ENCODE data around the gene UBE2L3.
"Not testable (repeated sequence)": the region's sequence is repeated elsewhere in the genome, so short reads cannot be mapped to it uniquely, and the experiment has no call there.

UBE2L3 gene

DNA sequence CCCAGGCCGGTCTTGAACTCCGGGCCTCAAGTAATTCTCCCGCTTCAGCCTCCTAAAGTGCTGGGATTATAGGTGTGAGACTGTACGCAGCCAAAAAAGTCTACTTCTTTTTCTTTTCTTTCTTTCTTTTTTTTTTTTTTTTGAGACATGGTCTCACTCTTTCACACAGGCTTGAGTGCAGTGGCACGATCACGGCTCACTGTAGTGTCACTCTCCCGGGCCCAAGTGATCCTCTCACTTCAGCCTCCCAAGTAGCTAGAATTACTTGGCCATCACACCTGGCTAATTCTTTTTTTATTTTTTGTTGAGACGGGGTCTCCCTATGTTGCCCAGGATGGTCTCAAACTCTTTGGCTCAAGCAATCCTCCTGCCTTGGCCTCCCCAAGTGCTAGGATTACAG lies 3.6 kb upstream of the UBE2L3 start:
- Histone ChIP-seq H3K27me3 (ENCODE audit: insufficient read depth, low read length) (no peaks in the 10 kb centered on the region), H3K79me2 (ENCODE audit: insufficient read depth, low read length) (peaks cover 12% of the 10 kb centered on the region), H3K4me3 (ENCODE audit: low read depth, low read length, poor library complexity, severe bottlenecking) (no peak overlapping the region), H3K9ac (ENCODE audit: low read length) (no peak overlapping the region), H3K9me2 (ENCODE audit: low read depth, low read length) (no peaks in the 10 kb centered on the region), H2AFZ (ENCODE audit: low read length) (no peak overlapping the region), H3K4me1 (ENCODE audit: insufficient read depth, low read length, severe bottlenecking) (peaks cover 3% of the 10 kb centered on the region), H3K9me3 (ENCODE audit: low read length) (no peaks in the 10 kb centered on the region), H3K36me3 (ENCODE audit: insufficient read depth, low read length) (no peaks in the 10 kb centered on the region), H3F3A (ENCODE audit: insufficient read depth, low read length) (no peaks in the 10 kb centered on the region), H3K4me2 (ENCODE audit: low read length) (no peak overlapping the region), H3K27ac (ENCODE audit: low read depth, low read length, poor library complexity, severe bottlenecking) (no peak overlapping the region), H4K20me1 (ENCODE audit: insufficient read depth, low read length) (no peaks in the 10 kb centered on the region)
- TF ChIP-seq EZH2 (IDR thresholded peaks at IDR 0.05; ENCODE audit: borderline replicate concordance, low read length) = no peak
- no peak for TF ChIP-seq CTCF (IDR thresholded peaks at IDR 0.05; ENCODE audit: low read length)

DNA sequence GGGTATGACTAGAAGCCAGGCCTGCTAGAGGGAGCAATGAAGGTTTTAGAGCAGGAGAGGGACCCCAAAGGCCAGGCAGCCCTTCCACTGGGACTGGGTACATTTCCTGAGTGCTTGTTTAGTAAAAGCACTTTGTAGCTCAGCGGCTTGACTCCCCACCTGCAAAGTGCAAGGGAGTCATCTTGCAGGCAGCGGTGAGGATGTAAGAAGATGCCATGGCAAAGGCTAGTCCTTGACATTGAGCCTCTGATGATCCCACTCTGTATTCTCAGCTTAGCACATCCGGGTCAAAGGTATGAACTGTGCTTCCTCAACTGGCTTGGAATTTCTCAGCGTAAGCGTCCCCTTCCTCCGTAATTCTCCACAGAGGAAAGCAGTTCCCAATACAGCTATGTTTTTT lies 3.1 kb upstream of the UBE2L3 start:
- H3K27me3 ChIP-seq (ENCODE audit: insufficient read depth, low read length) = no peaks in the 10 kb centered on the region

GRCh38 chr22:21568347-21569075 lies 997 bp downstream of the UBE2L3 start:
- peaks cover 44% of the 10 kb centered on the region for H3K4me1 ChIP-seq (ENCODE audit: insufficient read depth, low read length, severe bottlenecking)
- H4K20me1 ChIP-seq (ENCODE audit: insufficient read depth, low read length) = 0 out of 2 replicates have a peak, but pooled peaks cover 2% of the 10 kb centered on the region
- H3K4me3 ChIP-seq (ENCODE audit: low read depth, low read length, poor library complexity, severe bottlenecking) = peak overlapping the region; percentile 75
- H2AFZ ChIP-seq (ENCODE audit: low read length) = no peak overlapping the region
- no peaks in the 10 kb centered on the region for H3K9me2 ChIP-seq (ENCODE audit: low read depth, low read length)
- peak overlapping the region; percentile 22 for H3K27ac ChIP-seq (ENCODE audit: low read depth, low read length, poor library complexity, severe bottlenecking)
- no peaks in the 10 kb centered on the region for H3F3A ChIP-seq (ENCODE audit: insufficient read depth, low read length)
- H3K9me3 ChIP-seq (ENCODE audit: low read length) = no peaks in the 10 kb centered on the region
- TF ChIP-seq CTCF (IDR thresholded peaks at IDR 0.05; ENCODE audit: low read length) (no peak), EZH2 (IDR thresholded peaks at IDR 0.05; ENCODE audit: borderline replicate concordance, low read length) (no peak)
- peak overlapping the region; percentile 86 for H3K9ac ChIP-seq (ENCODE audit: low read length)
- peaks cover 19% of the 10 kb centered on the region for H3K36me3 ChIP-seq (ENCODE audit: insufficient read depth, low read length)
- H3K27me3 ChIP-seq (ENCODE audit: insufficient read depth, low read length) = no peaks in the 10 kb centered on the region
- H3K4me2 ChIP-seq (ENCODE audit: low read length) = peak overlapping the region; percentile 79
- H3K79me2 ChIP-seq (ENCODE audit: insufficient read depth, low read length) = peaks cover 58% of the 10 kb centered on the region

More for the DNA sequence above, 3.1 kb upstream of the UBE2L3 start:
- peaks cover 8% of the 10 kb centered on the region for H3K4me1 ChIP-seq (ENCODE audit: insufficient read depth, low read length, severe bottlenecking)
- H4K20me1 ChIP-seq (ENCODE audit: insufficient read depth, low read length) = no peaks in the 10 kb centered on the region
- no peaks in the 10 kb centered on the region for H3F3A ChIP-seq (ENCODE audit: insufficient read depth, low read length)
- TF ChIP-seq EZH2 (IDR thresholded peaks at IDR 0.05; ENCODE audit: borderline replicate concordance, low read length) (no peak), CTCF (IDR thresholded peaks at IDR 0.05; ENCODE audit: low read length) (no peak)
- no peak overlapping the region for H2AFZ ChIP-seq (ENCODE audit: low read length)
- no peak overlapping the region for H3K4me2 ChIP-seq (ENCODE audit: low read length)
- H3K9ac ChIP-seq (ENCODE audit: low read length) = no peak overlapping the region
- H3K9me2 ChIP-seq (ENCODE audit: low read depth, low read length) = no peaks in the 10 kb centered on the region
- no peaks in the 10 kb centered on the region for H3K9me3 ChIP-seq (ENCODE audit: low read length)
- peaks cover 17% of the 10 kb centered on the region for H3K79me2 ChIP-seq (ENCODE audit: insufficient read depth, low read length)
- no peak overlapping the region for H3K27ac ChIP-seq (ENCODE audit: low read depth, low read length, poor library complexity, severe bottlenecking)
- H3K4me3 ChIP-seq (ENCODE audit: low read depth, low read length, poor library complexity, severe bottlenecking) = no peak overlapping the region
- H3K36me3 ChIP-seq (ENCODE audit: insufficient read depth, low read length) = no peaks in the 10 kb centered on the region; the same call in 1 of the 2 replicates

GRCh38 chr22:21569076-21569427 lies 1.5 kb downstream of the UBE2L3 start:
- H3F3A ChIP-seq (ENCODE audit: insufficient read depth, low read length); H3K9me2 ChIP-seq (ENCODE audit: low read depth, low read length); H3K27me3 ChIP-seq (ENCODE audit: insufficient read depth, low read length); H2AFZ ChIP-seq (ENCODE audit: low read length); H3K27ac ChIP-seq (ENCODE audit: low read depth, low read length, poor library complexity, severe bottlenecking); H3K9me3 ChIP-seq (ENCODE audit: low read length); H4K20me1 ChIP-seq (ENCODE audit: insufficient read depth, low read length): not testable (repeated sequence)
- Histone ChIP-seq H3K36me3 (ENCODE audit: insufficient read depth, low read length) (peaks cover 19% of the 10 kb centered on the region), H3K4me3 (ENCODE audit: low read depth, low read length, poor library complexity, severe bottlenecking) (peak overlapping the region; percentile 75), H3K79me2 (ENCODE audit: insufficient read depth, low read length) (peaks cover 64% of the 10 kb centered on the region), H3K4me2 (ENCODE audit: low read length) (peak overlapping the region; percentile 79), H3K9ac (ENCODE audit: low read length) (peak overlapping the region; percentile 86), H3K4me1 (ENCODE audit: insufficient read depth, low read length, severe bottlenecking) (peaks cover 49% of the 10 kb centered on the region)

Data from OCI-LY1 (cell line).